ENCODE results near the gene TMEM126B.
A peak's percentile ranks its signal among the peaks of the same experiment; 100 is the strongest.

TMEM126B gene

DNA sequence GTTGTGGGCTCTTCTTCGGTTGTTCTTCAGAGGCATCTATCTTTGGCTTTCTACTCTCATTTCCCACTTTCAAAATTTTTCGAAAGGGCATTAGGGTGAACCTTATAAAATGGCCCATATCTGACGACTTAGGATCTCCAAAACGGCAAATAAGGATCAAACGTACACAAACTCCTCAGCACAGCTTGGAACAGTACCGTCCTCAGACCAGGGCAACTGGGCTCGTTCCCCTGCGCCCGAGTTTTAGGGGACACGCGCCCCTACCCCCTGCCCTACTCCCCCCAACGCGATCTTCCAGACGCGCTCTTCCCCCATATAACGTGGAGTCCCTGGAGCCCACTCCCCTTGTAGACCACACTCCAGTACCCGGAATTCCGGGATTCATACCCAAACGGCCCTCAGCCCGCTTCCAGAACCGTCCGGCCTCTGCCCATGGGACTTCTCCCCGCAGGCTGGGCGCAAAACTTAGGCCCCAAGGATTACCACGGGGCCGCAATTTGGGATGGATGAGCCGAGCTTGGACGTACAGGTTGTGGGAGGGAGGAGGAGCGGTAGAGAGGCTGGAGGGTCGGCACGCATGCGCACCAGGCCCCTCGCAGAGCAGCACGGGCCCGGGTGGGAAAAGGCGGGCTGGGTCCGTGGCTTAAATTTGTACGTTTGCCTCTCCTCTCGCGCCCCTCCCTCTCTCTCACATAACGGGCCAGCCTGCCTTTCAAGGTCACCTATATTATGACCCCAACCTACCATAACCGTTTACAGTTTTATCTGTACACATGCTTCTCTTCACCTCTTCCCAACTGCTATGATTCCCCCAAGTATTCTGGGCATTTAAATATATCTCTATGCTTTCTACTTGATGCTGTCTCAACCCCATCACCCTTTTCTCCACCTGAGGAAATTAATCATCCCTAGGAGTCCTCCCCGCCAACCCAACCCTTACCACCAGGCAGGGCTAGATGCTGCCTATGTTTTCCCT, 54.2 kb downstream of the TMEM126B start:
- DNase-seq (ENCODE audit: low spot score) = peak; percentile 87

DNA sequence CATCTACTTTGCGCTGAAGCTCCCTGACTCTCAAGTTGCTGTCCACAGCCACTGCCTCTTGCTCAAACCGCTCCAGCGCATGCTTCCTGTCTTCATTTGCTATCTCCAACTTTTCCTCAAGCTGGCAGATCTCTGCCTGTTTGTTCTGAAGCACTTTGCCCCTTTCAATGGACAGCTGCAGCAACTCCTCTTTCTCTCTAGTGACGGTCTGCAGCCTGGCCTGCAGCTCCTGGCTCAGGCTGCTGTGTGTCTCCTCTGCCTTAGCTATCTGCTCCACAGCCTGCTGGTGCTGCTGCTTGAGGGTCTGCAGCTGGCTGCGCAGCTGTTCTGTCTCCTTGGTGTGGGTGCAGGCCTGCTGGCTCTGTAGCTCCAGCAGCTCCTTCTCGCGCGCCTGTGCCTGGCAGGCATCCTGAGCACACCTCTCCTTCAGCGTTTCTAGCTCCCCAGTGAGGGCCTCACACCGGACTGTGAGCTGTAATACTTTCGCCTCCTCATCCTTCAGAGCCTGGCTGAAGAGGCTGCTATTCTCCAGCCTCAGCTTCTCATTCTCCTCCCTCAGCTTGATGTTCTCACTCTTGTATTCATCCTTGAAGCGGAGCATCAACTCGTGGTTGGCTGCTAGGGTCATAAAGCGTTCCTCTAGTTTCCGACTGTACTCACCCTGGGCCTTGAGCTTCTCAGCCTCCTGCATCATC, 56.9 kb downstream of the TMEM126B start:
- peak; percentile 69 for DNase-seq (ENCODE audit: low spot score)

DNA sequence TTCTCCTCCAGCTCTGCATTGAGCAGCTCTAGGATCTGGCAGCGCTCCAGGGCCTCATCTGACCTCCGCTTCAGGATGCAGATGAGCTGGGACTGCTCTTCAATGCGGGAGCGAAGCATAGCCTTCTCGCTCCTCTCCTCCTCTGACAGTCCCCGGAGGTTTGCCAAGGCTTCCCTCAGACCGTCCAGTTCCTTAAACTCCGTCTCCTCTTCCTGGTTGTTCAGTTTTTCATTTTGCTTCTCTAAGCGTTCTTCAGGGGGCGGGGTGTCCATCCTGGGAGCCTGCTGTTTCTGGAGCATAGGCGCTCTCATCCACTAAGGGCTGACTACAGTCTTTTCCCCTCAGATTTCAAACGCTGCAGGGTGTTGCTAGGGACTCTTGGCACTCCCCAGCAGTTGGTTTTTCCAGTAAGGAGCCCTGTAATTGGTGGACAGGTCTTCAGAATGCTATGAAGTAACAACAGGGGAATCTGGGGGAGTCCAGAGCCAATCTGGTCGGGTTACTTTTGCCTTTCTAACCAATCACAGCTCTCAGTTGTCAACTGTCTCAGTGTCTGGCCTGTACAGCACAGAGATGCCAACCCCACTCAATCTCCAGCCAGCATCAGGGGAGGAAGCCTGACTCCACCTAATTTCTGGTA, 57.5 kb downstream of the TMEM126B start, which contains the start of gene CCDC89:
CCDC89 (minus strand) TSS at position 376 of the 640 bp plus-strand sequence; CDS start at position 311, 65 bp downstream.
- peak; percentile 74 for DNase-seq (ENCODE audit: low spot score)

All from left forelimb (tissue), 1 donor.